Mononuclear cell (primary cell): Measurements from ENCODE around the gene NTN3. TPM values are rescaled to one million over a fixed set of nuclear protein-coding genes. Genes with fewer than 3 reads are reported as not detected.
A peak's percentile ranks its signal among the peaks of the same experiment; 100 is the strongest.

ENCODE experiments used
- H3K27me3 ChIP-seq: 2 replicates; pipeline ENCODE4 v1.6.0; 2011; ENCODE audit warnings: low read length, control low read depth; ENCODE audit not compliant: insufficient read depth
- H3K4me1 ChIP-seq: 2 replicates; pipeline ENCODE4 v1.5.1; 2011; ENCODE audit warnings: mild to moderate bottlenecking, low read length, control low read depth; ENCODE audit not compliant: insufficient read depth
- H3K4me3 ChIP-seq: 2 replicates; pipeline ENCODE4 v1.5.1; 2011; ENCODE audit warnings: mild to moderate bottlenecking, low read length, moderate library complexity
- H3K9me3 ChIP-seq: 2 replicates; pipeline ENCODE4 v1.5.1; 2011; ENCODE audit warnings: low read depth, mild to moderate bottlenecking, control low read depth, low read length
- total RNA-seq: library from RNA; depleted of rRNA; stranded (reverse); fragments of >200 nt; gene quantifications from one replicate; pipeline ENCODE4 v1.2.3, GENCODE V29; 2012

NTN3 gene
- total RNA-seq, 1 donor = not detected

- Histone ChIP-seq H3K27me3 (no peaks in the 10 kb centered on the region), H3K9me3 (no peaks in the 10 kb centered on the region), H3K4me1 (peaks cover 7% of the 10 kb centered on the region), H3K4me3 (no peak overlapping the region)
These were observed 15.8 kb upstream of the NTN3 start for GRCh38 chr16:2455081-2455845.

DNA sequence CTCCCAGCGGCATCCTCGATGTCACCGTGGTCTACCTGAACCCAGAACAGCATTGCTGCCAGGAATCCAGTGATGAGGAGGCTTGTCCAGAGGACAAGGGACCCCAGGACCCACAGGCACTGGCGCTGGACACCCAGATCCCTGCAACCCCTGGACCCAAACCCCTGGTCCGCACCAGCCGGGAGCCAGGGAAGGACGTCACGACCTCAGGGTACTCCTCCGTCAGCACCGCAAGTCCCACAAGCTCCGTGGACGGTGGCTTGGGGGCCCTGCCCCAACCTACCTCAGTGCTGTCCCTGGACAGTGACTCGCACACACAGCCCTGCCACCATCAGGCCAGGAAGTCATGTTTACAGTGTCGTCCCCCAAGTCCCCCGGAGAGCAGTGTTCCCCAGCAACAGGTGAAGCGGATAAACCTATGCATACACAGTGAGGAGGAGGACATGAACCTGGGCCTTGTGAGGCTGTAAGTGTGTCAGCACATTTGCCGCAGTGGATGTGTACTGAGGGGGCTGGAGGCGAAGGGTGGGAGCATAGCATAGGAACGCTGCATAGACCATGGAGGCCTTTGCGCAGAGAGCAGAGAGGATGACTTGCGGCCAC is 14.4 kb upstream of the NTN3 start:
- Histone ChIP-seq H3K4me1 (peaks cover 11% of the 10 kb centered on the region), H3K27me3 (no peaks in the 10 kb centered on the region)

DNA sequence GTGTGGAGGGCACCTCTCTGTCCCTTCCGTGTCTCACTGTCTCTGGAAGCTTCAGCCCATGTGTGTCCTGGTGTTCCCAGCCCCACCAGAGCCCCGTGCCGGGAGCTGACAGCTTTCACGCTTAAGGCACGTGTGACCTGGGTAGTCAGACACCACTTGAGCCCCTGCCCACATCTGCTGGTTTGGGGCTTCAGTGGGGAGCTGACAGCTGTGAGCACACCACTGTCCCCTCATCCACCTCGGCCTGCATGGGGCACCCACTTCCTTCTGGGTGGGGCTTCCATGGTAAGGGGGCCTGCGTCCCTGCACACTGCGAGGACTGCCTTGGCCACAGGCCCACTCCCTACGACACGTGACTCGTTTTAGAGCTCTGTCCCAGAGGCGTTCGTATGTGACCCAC is 13.8 kb upstream of the NTN3 start:
- Histone ChIP-seq H3K4me3 (no peak overlapping the region), H3K27me3 (no peaks in the 10 kb centered on the region), H3K9me3 (no peaks in the 10 kb centered on the region), H3K4me1 (peaks cover 11% of the 10 kb centered on the region)

More for the DNA sequence above, 14.4 kb upstream of the NTN3 start:
- Histone ChIP-seq H3K9me3 (no peaks in the 10 kb centered on the region), H3K4me3 (no peak overlapping the region)

DNA sequence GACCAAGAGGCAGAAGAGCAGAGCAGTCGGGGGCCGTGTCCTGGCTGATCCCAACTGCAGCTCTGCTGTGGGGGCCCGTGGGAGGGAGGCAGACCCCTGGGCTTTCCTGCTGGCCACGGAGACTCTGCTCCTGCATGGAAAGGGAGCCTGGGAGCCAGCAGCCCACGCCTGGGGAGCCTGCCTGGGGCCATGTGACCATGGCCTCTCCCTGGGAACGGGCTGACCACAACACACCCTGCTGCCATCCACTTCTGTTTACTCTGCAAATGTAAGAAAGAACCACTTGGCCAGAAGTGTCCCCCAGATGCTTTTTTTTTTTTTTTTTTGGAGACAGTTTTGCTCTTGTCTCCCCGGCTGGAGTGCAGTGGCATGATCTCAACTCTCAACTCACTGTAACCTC is 13.2 kb upstream of the NTN3 start:
- Histone ChIP-seq H3K27me3 (no peaks in the 10 kb centered on the region), H3K4me3 (no peak overlapping the region), H3K9me3 (no peaks in the 10 kb centered on the region), H3K4me1 (peaks cover 11% of the 10 kb centered on the region)

DNA sequence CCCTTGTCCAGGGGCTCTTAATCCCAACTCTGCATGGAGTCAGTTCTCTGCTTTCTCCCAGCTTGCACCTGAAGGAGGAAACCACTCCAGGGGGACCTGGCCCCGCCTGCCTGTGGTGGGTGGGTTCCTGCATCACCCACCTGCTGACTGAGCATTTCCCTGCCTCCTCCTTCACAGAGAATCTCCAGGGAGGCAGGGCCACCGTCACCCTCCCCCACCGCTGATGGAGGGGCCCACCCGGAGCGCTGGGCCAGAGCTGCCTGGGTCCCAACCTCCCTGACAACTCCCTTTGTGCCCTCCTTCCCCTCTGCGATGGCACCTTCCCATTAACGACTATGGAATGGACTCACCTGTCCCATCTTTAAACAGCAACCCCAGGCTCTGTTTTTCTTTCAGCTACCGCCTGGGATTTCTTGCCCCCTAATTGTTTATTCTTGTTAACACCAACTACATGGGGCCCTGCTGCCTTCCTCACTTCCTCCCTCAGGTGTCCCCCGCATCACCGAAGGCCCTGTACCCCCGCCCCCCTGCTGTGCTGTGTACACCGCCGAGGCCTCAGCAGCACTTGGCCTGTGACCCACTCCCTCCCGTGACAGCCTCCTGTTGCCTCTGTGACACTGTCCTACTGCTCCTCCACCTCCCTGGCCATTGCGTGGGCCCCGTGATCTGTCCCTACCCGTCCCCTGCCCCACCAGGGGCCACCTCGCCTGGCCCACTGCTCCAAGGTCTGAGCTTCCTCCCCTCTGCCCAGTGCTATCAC is 12.0 kb upstream of the NTN3 start:
- peaks cover 11% of the 10 kb centered on the region for H3K4me1 ChIP-seq
- H3K27me3 ChIP-seq = no peaks in the 10 kb centered on the region
- H3K9me3 ChIP-seq = no peaks in the 10 kb centered on the region
- peak overlapping the region; percentile 42 for H3K4me3 ChIP-seq

GRCh38 chr16:2459647-2460390 is 11.3 kb upstream of the NTN3 start, which contains the start of gene TEDC2:
Gene TEDC2, plus strand, starts transcription at chr16:2460109. Its CDS starts 36 bp downstream, at chr16:2460145.
- Histone ChIP-seq H3K4me1 (peaks cover 11% of the 10 kb centered on the region), H3K9me3 (no peaks in the 10 kb centered on the region), H3K4me3 (peak within 1 kb of the TSS; percentile 42), H3K27me3 (no peaks in the 10 kb centered on the region)

- H3K27me3 ChIP-seq = no peaks in the 10 kb centered on the region
- H3K4me3 ChIP-seq = peak overlapping the region; percentile 42
- H3K4me1 ChIP-seq = peaks cover 11% of the 10 kb centered on the region
- H3K9me3 ChIP-seq = no peaks in the 10 kb centered on the region
These were observed 10.7 kb upstream of the NTN3 start for GRCh38 chr16:2460391-2460713.

- H3K9me3 ChIP-seq = no peaks in the 10 kb centered on the region
- peaks cover 11% of the 10 kb centered on the region for H3K4me1 ChIP-seq
- H3K4me3 ChIP-seq = no peak overlapping the region
- H3K27me3 ChIP-seq = no peaks in the 10 kb centered on the region
These were observed 10.2 kb upstream of the NTN3 start for GRCh38 chr16:2460916-2461315.

DNA sequence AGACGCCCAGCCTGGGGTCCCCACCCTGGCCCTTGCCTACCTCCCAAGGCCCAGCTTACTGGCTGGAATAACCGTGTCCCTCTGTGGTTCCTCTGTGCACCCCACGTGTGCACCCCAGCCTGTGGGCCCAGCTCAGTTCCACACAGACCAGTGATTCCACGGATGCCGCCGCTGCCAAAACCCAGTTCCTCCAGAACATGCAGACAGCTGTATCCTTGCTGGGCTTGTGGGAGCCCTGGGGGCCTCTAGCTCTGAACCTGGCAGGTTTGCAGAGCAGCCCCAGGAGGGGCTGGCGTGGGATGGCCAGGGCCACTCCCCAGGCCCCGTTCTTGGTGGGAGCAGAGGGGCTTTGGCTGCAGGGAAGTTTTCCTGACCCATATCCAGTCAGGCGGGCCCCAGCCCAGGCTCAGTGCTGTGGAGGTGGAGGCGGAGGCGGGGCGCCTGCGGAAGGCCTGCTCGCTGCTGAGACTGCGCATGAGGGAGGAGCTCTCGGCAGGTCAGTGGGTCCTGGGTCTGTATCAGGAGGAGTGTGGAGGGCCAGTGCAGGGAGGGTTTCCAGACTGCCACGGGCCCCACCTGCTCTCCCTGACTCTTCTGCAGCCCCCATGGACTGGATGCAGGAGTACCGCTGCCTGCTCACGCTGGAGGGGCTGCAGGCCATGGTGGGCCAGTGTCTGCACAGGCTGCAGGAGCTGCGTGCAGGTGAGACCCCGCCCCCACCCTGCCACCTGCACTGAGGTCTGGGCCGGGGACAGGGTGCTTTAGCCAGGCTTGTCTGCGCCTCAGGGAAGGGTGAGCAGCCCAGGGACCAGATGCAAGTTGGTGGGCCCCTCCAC is 8.8 kb upstream of the NTN3 start:
- Histone ChIP-seq H3K27me3 (peaks cover 7% of the 10 kb centered on the region), H3K9me3 (no peaks in the 10 kb centered on the region), H3K4me1 (peaks cover 11% of the 10 kb centered on the region), H3K4me3 (no peak overlapping the region)

DNA sequence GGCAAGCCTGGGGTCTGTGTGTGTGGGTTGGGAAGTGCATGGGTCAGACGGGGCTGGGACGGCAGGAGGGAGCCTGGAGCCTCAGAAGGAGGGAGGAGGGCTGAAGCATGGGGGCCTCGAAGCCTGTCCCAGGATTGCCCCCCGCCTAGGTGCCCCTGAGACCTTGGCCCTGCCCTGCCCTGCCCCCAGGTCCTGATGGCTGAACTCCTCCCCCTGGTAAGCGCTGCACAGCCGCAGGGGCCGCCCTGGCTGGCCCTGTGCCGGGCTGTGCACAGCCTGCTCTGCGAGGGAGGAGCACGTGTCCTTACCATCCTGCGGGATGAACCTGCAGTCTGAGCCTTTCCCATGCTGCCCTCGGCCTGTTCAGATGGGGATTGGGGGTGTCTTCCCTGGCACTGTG is 6.8 kb upstream of the NTN3 start:
- H3K4me3 ChIP-seq = no peak overlapping the region
- H3K4me1 ChIP-seq = peaks cover 26% of the 10 kb centered on the region
- H3K9me3 ChIP-seq = no peaks in the 10 kb centered on the region
- H3K27me3 ChIP-seq = peaks cover 17% of the 10 kb centered on the region

- Histone ChIP-seq H3K27me3 (peaks cover 32% of the 10 kb centered on the region), H3K4me1 (peaks cover 18% of the 10 kb centered on the region), H3K4me3 (no peak overlapping the region), H3K9me3 (no peaks in the 10 kb centered on the region)
These were observed 5.3 kb upstream of the NTN3 start for GRCh38 chr16:2465653-2466415.

GRCh38 chr16:2466667-2467527 is 4.2 kb upstream of the NTN3 start:
- Histone ChIP-seq H3K9me3 (no peaks in the 10 kb centered on the region), H3K27me3 (peaks cover 37% of the 10 kb centered on the region)

More at GRCh38 chr16:2466667-2467527, 4.2 kb upstream of the NTN3 start:
- Histone ChIP-seq H3K4me1 (peaks cover 26% of the 10 kb centered on the region), H3K4me3 (no peak overlapping the region)
